Neural cell (in vitro differentiated cells): ENCODE results near the gene TM9SF4. TPM values are rescaled to one million over a fixed set of nuclear protein-coding genes. Genes with fewer than 3 reads are reported as not detected.
"Not testable (repeated sequence)": the region's sequence is repeated elsewhere in the genome, so short reads cannot be mapped to it uniquely, and the experiment has no call there.

Experiments
- H2AFZ ChIP-seq: fragments of 200-600, 300-800 bp; sonication (generic), shearing (Covaris generic); 2 replicates; pipeline ENCODE4 v1.6.0; 2014; ENCODE audit warnings: low read depth, mild to moderate bottlenecking, antibody characterized with exemption, low read length, moderate library complexity
- H3F3A ChIP-seq: fragments of 200-600 bp; shearing (Covaris generic); 2 replicates; pipeline ENCODE4 v1.6.1; 2016; ENCODE audit warnings: mild to moderate bottlenecking, moderate library complexity, mixed read lengths, antibody characterized with exemption, low read length; ENCODE audit not compliant: insufficient read depth, poor library complexity, severe bottlenecking
- H3K27ac ChIP-seq: fragments of 200-600, 300-800 bp; sonication (generic), shearing (Covaris generic); 2 replicates; pipeline ENCODE4 v1.5.1; 2014; ENCODE audit warnings: mild to moderate bottlenecking, low read length, moderate library complexity
- H3K27me3 ChIP-seq: fragments of 300-800, 200-600 bp; sonication (generic), shearing (Covaris generic); 2 replicates; pipeline ENCODE4 v1.6.0; 2014; ENCODE audit warnings: mild to moderate bottlenecking, low read depth, low read length, moderate library complexity; ENCODE audit not compliant: insufficient read depth
- H3K36me3 ChIP-seq: fragments of 300-800, 200-600 bp; sonication (generic), shearing (Covaris generic); 2 replicates; pipeline ENCODE4 v1.5.1; 2014; ENCODE audit warnings: mild to moderate bottlenecking, antibody characterized with exemption, low read length, moderate library complexity; ENCODE audit not compliant: insufficient read depth
- H3K4me2 ChIP-seq: fragments of 300-800, 200-600 bp; sonication (generic), shearing (Covaris generic); 2 replicates; pipeline ENCODE4 v1.6.0; 2014; ENCODE audit warnings: mild to moderate bottlenecking, low read length
- H3K4me3 ChIP-seq: fragments of 300-800, 200-600 bp; sonication (generic), shearing (Covaris generic); 2 replicates; pipeline ENCODE4 v1.5.1; 2014; ENCODE audit warnings: mild to moderate bottlenecking, low read length, moderate library complexity
- H3K79me2 ChIP-seq: fragments of 200-600 bp; shearing (Covaris generic); replicated peaks from 2 replicates; pipeline ENCODE4 v1.6.0; 2014; ENCODE audit warnings: mild to moderate bottlenecking, low read length, moderate library complexity; ENCODE audit not compliant: insufficient read depth
- H3K9ac ChIP-seq: fragments of 300-800, 200-600 bp; sonication (generic), shearing (Covaris generic); 2 replicates; pipeline ENCODE4 v1.6.1; 2016; ENCODE audit warnings: mild to moderate bottlenecking, low read length, mixed read lengths
- H3K9me2 ChIP-seq: fragments of 200-600 bp; shearing (Covaris generic); 2 replicates; pipeline ENCODE4 v1.6.1; 2016; ENCODE audit warnings: mild to moderate bottlenecking, low read length, mixed read lengths; ENCODE audit not compliant: insufficient read depth
- H3K9me3 ChIP-seq: fragments of 200-600, 300-800 bp; sonication (generic), shearing (Covaris generic); 2 replicates; pipeline ENCODE4 v1.6.1; 2016; ENCODE audit warnings: mild to moderate bottlenecking, mixed run types, low read length, moderate library complexity, mixed read lengths
- H4K20me1 ChIP-seq: fragments of 200-600 bp; shearing (Covaris generic); 2 replicates; pipeline ENCODE4 v1.6.1; 2016; ENCODE audit warnings: mild to moderate bottlenecking, mixed run types; ENCODE audit not compliant: insufficient read depth
- CTCF ChIP-seq: fragments of 450-650 bp; IDR thresholded peaks from 2 replicates; pipeline ENCODE4 v1.5.1; 2014; ENCODE audit warnings: antibody characterized with exemption, mild to moderate bottlenecking, moderate library complexity; ENCODE audit not compliant: poor library complexity, severe bottlenecking
- EP300 ChIP-seq: fragments of 450-650 bp; conservative IDR thresholded peaks from 2 replicates; pipeline ENCODE4 v1.6.1; 2014; ENCODE audit warnings: antibody characterized with exemption, mild to moderate bottlenecking, moderate library complexity; ENCODE audit not compliant: poor library complexity, severe bottlenecking
- EZH2 ChIP-seq: fragments of 200-600, 300-800 bp; shearing (Covaris generic), sonication (generic); IDR thresholded peaks from 2 replicates; pipeline ENCODE4 v1.6.1; 2014; ENCODE audit warnings: antibody characterized with exemption, low read length, borderline replicate concordance, mild to moderate bottlenecking; ENCODE audit not compliant: insufficient read depth, poor library complexity, severe bottlenecking
- MXI1 ChIP-seq: fragments of 450-650 bp; conservative IDR thresholded peaks from 2 replicates; pipeline ENCODE4 v1.6.1; 2014; ENCODE audit warnings: antibody characterized with exemption, mild to moderate bottlenecking; ENCODE audit not compliant: poor library complexity, severe bottlenecking
- POLR2AphosphoS5 ChIP-seq: IDR thresholded peaks from 2 replicates; pipeline ENCODE4 v1.6.1; 2012
- RAD21 ChIP-seq: fragments of 450-650 bp; conservative IDR thresholded peaks from 2 replicates; pipeline ENCODE4 v1.6.1; 2014; ENCODE audit warnings: antibody characterized with exemption, mild to moderate bottlenecking, moderate library complexity
- SMC3 ChIP-seq: fragments of 450-650 bp; conservative IDR thresholded peaks from 2 replicates; pipeline ENCODE4 v1.6.1; 2014; ENCODE audit warnings: antibody characterized with exemption, mild to moderate bottlenecking, moderate library complexity; ENCODE audit not compliant: poor library complexity
- TAF1 ChIP-seq: IDR thresholded peaks from 2 replicates; pipeline ENCODE4 v1.6.1; 2012; ENCODE audit warnings: low read depth
- polyA plus RNA-seq: library from polyadenylated mRNA; depleted of rRNA; stranded (reverse); fragments of >200 nt; gene quantifications from 2 replicates; pipeline ENCODE4 v1.2.3, GENCODE V29; 2014
- TF ChIP-seq, protein P1 (sequence below): IDR thresholded peaks from 2 replicates; pipeline ENCODE4 v1.6.1; 2012; ENCODE audit warnings: borderline replicate concordance

TM9SF4 gene
- polyA plus RNA-seq, 1 donor from 2014 or later: 18.3 TPM

DNA sequence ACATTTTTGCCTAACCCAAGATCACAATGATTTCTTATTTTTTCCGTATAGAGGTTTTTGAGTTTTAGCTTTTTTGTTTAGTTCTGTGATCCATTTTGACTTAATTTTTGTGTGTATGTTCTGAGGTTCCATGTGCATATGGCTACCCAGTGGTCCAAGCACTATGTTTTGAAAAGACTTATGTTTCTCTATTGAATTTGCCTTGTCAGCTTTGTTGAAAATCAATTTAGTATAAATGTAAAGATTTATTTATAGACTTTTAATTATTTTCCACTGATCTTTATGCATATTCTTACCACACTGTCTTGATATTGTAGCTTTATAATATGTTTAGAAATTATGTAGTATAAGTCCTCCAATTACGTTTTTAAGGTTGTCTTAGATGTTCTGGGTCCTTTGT lies 10.2 kb downstream of the TM9SF4 start:
- Histone ChIP-seq H3K27me3 (no peaks in the 10 kb centered on the region), H3F3A (no peaks in the 10 kb centered on the region), H3K4me2 (no peak overlapping the region), H3K9ac (no peak overlapping the region), H3K36me3 (no peaks in the 10 kb centered on the region), H3K9me2 (no peaks in the 10 kb centered on the region), H3K9me3 (no peaks in the 10 kb centered on the region), H3K79me2 (peaks cover 42% of the 10 kb centered on the region), H2AFZ (no peak overlapping the region), H3K27ac (no peak overlapping the region), H3K4me3 (no peak overlapping the region), H4K20me1 (no peaks in the 10 kb centered on the region)
- TF ChIP-seq SMC3 (no peak), MXI1 (no peak)
- TF ChIP-seq, protein P1, sequence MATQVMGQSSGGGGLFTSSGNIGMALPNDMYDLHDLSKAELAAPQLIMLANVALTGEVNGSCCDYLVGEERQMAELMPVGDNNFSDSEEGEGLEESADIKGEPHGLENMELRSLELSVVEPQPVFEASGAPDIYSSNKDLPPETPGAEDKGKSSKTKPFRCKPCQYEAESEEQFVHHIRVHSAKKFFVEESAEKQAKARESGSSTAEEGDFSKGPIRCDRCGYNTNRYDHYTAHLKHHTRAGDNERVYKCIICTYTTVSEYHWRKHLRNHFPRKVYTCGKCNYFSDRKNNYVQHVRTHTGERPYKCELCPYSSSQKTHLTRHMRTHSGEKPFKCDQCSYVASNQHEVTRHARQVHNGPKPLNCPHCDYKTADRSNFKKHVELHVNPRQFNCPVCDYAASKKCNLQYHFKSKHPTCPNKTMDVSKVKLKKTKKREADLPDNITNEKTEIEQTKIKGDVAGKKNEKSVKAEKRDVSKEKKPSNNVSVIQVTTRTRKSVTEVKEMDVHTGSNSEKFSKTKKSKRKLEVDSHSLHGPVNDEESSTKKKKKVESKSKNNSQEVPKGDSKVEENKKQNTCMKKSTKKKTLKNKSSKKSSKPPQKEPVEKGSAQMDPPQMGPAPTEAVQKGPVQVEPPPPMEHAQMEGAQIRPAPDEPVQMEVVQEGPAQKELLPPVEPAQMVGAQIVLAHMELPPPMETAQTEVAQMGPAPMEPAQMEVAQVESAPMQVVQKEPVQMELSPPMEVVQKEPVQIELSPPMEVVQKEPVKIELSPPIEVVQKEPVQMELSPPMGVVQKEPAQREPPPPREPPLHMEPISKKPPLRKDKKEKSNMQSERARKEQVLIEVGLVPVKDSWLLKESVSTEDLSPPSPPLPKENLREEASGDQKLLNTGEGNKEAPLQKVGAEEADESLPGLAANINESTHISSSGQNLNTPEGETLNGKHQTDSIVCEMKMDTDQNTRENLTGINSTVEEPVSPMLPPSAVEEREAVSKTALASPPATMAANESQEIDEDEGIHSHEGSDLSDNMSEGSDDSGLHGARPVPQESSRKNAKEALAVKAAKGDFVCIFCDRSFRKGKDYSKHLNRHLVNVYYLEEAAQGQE: no peak

GRCh38 chr20:32121908-32122307 lies 12.4 kb downstream of the TM9SF4 start:
- H3K27me3 ChIP-seq, H3K9ac ChIP-seq, H3K4me3 ChIP-seq, H4K20me1 ChIP-seq, H3F3A ChIP-seq, H3K9me2 ChIP-seq, H3K9me3 ChIP-seq, H2AFZ ChIP-seq, H3K36me3 ChIP-seq, H3K27ac ChIP-seq, H3K4me2 ChIP-seq: not testable (repeated sequence)
- peaks cover 26% of the 10 kb centered on the region for H3K79me2 ChIP-seq

DNA sequence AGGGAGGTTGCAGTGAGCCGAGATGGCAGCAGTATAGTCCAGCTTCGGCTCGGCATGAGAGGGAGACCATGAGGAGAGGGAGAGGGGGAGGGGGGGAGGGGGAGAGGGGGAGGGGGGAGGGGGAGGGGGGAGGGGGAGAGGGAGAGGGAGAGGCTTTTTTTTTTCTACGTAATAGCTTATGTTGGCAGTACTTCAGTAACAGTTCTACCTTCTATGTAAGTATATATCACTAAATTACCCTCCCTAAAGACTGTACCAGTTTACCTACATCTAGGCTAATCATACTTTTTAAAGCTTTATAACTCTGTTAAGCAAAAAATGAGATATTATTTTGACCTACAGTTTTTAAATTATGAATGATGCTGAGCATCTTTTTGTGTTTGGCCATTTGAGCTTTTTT lies 13.6 kb downstream of the TM9SF4 start:
- H3K27ac ChIP-seq: no peak overlapping the region
- no peaks in the 10 kb centered on the region for H4K20me1 ChIP-seq
- H3K4me3 ChIP-seq: no peak overlapping the region
- no peaks in the 10 kb centered on the region for H3F3A ChIP-seq
- TF ChIP-seq RAD21: no peak
- TF ChIP-seq CTCF: no peak
- TF ChIP-seq MXI1: no peak
- no peak for TF ChIP-seq EZH2
- TF ChIP-seq TAF1: no peak
- no peak for TF ChIP-seq EP300
- no peak for TF ChIP-seq POLR2AphosphoS5
- TF ChIP-seq, protein P1: no peak
- TF ChIP-seq SMC3: no peak
- no peak overlapping the region for H2AFZ ChIP-seq
- H3K36me3 ChIP-seq: no peaks in the 10 kb centered on the region
- no peaks in the 10 kb centered on the region for H3K9me3 ChIP-seq
- H3K27me3 ChIP-seq: no peaks in the 10 kb centered on the region
- H3K9ac ChIP-seq: no peak overlapping the region
- no peaks in the 10 kb centered on the region for H3K9me2 ChIP-seq
- H3K4me2 ChIP-seq: no peak overlapping the region
- peaks cover 17% of the 10 kb centered on the region for H3K79me2 ChIP-seq
